Astrocyte (in vitro differentiated cells and primary cell): ENCODE data around the gene GFOD1.

ENCODE experiments used
- CTCF ChIP-seq: IDR thresholded peaks from 2 replicates; pipeline ENCODE4 v1.5.1; 2011; ENCODE audit warnings: low read depth, mild to moderate bottlenecking, inconsistent platforms, low read length, moderate library complexity; ENCODE audit not compliant: insufficient read depth
- EZH2 ChIP-seq: IDR thresholded peaks from 2 replicates; pipeline ENCODE4 v1.6.1; 2012; ENCODE audit warnings: mild to moderate bottlenecking, low read length, inconsistent platforms; ENCODE audit not compliant: insufficient read depth

GRCh38 chr6:13351271-13351670, 136.1 kb downstream of the GFOD1 start:
- TF ChIP-seq CTCF: no peak
- TF ChIP-seq EZH2: no peak
